CD4-positive, alpha-beta T cell treated with Interleukin-12 subunit alpha and Interleukin-12 subunit beta, for 1 hour (primary cell): ENCODE data around the gene TBC1D22A.
A peak's percentile ranks its signal among the peaks of the same experiment; 100 is the strongest.

Source experiments
- DNase-seq: peaks from one replicate; pipeline ENCODE4 v3.0.0-alpha.2; 2020

Gene TBC1D22A

DNA sequence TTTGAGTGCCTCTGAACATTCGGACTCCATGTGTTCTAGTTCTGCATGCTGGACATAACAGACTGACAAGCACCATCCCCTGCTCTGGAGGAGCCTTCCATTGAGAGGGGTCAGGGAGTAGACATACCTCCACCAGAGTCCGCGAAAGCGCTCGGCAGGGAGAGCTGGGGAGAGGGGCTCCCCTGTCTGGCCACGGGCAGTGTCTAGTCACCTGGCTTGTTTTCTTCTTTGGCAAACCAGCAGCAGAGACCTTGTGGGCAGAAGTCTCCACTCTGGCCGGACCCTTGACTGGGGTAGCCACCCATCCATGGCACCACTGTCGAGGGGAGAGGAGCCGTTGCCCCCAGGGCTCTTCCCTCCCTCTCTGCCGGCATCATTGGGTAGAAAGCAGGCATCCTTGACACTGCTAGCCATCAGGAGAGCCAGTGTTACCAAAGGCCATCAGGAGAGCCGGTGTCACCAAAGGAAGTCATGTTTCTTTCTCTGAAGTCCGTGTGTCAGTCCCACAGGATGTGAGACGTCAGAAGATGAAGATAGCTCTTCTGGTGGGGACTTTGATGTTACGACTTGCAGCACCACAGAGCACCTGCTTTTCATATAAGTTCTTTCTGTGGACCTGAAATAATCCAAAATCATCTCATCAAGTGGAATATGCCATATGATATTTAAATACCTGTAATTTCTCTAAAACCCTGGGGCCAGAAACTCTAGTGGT, 305.6 kb downstream of the TBC1D22A start:
- no peak for DNase-seq

DNA sequence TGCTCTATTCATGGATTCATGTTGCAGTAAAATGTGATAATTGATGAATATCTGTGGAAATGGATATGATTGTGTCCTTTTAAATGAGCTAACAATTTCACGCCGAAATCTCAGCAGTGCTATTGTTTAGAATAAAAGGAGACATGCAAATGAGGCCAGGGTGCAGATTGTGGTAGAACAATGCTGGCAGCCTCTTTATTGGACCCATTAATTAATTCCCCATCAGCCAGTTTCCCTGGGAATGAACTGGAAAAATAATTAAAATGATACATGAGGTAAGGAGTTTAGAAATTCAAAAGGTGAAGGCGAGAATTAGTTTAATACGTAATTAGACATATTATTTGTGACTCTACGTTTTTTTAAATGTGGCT, 306.2 kb downstream of the TBC1D22A start:
- no peak for DNase-seq

DNA sequence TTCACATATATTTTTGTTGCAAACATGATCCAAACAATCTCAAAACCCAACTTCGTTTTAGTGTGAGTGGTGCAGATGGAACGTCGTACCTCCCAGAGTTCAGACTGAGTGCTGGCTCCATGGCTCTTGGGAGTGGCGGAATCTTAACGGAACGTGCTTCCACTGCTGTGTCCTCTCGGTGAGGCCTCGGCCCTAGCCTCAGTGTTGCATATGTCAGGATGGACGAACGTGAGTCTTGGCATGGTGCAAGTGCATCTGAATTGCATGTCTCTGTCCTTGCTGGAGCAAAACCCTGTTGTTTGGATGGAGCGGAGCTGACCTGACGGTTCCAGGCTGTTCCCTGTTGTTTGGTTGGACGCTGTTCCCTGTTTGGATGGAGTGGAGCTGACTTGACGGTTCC, 306.8 kb downstream of the TBC1D22A start:
- DNase-seq = no peak

DNA sequence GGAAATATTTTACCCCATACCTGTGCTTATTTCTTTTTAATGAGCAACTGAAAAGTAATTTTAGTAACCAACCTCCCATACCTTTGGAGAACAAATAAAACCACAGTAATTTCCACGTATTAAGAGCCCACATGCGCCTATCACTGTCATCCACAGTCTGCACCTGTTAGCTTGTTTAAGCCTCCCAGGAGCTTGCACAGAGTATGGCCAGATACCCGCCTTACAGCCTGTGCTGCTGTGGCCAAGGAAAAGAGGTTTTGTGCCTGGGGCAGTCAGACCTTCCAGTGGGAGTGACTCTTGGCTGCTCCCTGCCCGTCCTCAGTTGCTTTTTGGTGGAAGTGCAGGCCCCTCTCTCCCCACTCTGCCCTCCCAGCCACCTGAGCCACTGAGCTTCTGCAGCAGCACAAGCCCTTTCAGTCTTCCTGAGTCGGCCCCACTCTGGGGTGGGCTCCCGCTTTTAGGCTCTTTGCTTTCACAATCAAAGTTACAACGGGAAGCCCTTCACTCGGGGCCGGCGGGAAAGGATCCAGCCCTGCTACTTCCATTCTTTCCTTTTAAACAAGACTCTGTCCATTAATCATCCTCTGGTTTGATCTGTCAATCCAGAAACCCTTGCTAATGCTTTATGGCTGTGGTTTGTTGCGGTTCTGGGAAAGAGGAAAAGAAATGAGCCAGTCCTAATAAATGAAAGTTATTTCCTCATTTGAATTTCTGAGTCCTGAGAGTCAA, 308.8 kb downstream of the TBC1D22A start:
- DNase-seq = no peak

DNA sequence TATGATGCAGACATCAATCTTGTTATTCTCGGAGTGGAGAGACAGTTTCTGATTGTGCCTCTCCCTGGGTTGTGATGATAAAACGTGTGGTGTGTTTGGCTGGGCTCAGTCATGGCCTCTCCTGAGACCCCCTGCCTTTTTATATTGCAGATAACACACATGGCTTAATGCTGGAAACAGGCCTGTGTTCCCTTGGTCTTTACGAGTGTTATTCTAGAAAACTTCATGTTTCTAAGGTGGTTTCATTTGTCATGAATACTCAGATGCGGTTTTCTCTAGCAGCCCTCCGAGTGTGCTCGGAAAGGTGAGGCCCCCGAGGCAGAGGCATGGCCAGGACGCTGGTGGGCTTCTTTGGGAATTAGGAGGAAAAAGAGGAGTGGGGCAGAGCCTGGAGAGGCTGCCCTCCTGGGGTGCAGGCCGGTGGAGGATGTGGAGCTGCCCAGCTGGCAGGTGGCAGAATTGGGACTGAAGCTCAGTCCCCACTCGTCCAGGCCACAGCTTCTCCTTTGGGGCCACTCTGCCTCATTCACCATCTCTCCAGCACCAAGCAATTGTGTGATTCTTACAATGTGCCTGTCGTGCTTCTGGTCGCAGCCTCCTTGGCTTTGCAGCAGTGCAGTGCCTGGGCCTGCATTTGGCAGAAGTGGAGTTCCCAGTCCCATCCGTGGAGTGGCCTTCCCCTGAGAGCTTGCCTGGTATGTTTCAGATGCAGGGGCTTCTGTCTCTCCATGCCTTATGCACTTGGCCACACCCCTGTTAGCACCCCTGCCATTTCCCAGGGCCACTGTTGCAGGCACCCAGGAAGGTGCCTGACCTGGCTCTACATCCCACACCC, 309.6 kb downstream of the TBC1D22A start:
- no peak for DNase-seq

DNA sequence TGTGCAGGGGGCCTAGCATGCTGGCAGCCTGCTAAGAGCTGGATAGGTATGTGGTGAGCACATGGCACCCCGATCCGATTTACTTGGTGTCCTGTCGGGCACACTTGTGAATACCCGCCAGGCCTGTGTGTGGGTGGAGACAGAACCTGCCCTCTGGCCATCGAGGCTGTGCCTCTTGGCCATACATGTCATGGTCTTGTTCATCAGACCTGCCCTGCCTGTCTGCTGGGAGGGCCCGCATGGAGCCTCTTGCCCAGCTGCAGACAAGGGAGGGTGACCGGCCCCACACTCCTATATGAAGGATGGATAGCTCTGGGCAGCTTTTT, 310.2 kb downstream of the TBC1D22A start:
- no peak for DNase-seq

DNA sequence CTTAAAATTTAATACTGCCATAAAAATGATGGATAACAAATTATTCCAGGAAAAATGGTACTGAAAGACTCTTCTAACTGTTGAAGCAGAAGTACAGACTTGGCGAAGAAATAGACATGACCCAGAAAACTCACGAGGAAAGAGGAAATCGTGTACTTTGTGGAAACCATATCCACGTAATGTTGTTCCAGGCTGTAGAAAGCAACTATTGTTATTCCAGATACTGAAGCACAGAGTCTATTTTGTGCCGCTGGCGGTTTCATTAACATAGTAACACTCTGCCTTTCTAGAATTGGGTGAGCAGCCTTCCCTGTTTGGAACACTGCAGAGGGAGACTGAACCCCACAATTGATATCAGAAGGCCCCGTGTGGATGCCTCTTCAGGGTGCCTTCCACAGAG, 310.6 kb downstream of the TBC1D22A start:
- no peak for DNase-seq

DNA sequence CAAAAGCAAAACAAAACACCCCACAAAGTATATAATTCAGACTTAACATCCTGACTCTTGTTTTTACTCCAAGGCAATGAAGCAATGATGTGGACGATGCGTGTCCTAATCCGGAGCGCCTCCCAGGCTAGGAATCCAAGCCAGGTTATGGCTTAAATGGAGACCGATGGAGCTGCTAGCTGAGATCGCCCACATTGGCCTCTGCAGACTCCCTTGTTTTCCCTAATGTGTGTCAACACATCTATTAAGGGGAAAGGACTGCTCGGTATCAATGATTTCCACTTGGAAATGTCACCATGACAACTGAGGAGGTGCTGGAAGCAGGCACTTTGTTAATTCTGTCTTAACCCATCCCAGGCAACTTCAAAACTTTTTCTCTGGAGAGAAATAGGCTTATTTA, 311.7 kb downstream of the TBC1D22A start:
- DNase-seq = no peak

DNA sequence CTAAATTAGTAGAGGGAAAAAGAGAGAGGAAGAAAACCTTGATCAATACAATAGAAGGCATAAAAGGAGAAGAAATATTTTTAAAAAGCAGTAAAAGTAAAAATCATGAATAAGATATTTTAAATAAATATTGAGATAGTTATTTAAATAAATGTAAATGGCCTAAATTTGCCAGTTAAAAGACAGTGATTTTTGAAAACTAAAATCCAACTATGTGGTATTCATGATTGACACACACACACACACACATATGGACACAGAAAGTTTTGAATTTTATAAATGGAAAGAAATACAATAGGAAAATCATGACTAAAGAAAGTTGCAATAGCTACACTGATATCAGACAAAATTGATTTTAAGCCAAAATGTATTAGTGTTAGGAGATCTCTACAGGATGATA, 313.1 kb downstream of the TBC1D22A start:
- DNase-seq = no peak

DNA sequence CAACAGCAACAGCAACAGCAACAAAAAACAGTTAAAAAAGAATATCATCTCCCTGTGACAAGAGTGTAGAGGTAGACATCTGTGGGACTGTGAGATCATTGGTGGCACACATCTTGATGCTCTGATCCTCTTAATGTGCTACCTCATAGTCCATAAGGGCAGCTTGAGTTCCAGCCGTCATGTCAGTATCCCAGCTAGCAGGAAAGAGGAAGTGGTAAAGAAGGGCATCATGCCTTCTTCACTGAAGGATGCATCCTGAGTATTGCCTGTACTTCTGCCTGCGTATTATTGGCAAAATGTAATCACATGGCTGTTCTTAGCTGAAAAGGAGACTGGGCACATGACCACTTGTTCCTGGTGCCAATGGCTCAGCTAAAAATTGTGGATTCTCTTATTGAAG, 314.3 kb downstream of the TBC1D22A start:
- no peak for DNase-seq

DNA sequence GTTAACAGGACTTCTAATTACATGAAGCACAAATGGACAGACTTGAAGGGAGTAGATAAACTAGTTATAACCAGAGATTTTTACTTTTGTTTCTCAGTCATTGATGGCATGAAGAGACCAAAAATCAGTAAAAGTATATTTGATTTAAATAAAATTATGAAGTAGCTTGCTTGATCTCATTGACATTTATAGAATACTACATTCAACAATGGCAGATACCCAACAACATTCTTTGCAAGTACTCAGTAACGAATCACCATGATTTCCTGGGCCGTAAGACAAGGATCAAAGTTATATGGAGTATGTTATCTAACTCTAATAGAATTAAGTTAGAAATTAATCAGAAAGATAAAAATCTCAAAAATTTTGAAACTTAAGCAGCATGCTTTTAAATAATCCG, 317.6 kb downstream of the TBC1D22A start:
- DNase-seq = no peak

DNA sequence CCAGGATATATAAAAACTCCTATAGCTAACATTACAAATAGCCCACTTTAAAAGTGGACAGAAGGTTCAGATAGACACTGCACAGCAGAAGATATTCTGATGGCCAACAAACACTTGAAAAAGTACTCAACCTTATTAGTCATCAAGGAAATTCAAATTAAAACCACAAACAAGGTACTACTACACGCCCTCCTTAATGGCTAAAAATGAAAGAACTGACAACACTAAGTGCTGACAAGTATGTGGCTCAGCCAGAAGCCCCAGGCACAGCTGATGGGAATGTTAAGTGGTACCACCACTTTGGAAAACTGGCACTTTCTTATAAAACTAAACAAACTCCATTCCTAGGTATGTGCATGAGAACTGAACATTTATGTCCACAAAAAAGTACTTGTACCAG, 320.1 kb downstream of the TBC1D22A start:
- no peak for DNase-seq

DNA sequence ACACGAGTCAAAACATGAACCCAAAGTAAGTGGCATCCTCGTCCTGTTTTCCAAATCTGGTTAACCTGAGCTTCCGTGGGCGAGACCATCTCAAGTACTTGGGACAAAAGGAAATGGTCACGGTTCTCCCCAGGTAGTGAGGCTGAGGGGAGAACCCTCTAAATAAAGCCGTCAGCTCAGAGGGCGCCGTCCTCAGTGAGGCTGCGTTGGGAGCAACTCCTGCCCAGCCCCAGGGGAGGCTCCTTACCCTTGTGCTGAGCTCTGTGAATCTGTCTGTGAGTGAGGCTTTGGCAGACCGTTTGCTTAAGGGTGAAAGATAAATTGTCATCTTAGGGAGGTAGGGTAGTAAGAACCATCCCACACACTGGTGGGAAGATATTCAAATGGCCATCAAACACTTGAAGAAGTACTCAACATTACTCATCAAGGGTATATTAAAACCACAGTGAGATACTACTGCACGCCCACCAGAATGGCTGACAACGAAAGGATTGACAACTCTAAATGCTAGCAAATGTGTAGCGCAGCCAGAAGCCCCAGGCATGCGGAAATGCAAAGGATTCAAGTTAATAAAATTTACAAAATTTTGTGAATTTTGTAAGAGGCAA, 321.0 kb downstream of the TBC1D22A start:
- no peak for DNase-seq

DNA sequence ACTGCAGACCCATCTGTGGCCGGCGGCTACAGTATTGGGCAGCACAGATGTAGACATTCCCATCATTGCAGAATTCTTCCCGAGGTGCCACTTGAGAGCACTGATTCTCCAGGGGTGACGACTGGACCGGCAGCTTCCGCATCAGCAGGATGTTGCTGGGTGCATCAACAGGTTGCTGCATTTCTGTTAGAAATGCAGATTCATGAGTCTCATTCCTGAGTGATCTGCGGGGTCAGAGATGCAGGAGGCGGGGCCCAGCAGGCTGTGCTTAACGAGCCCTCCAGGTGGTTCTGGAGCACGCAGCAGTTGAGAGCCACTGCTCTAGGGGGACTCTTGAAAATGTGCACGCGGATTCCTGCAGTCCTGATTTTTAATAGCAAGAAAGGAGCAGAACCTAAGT, 321.8 kb downstream of the TBC1D22A start:
- no peak for DNase-seq

DNA sequence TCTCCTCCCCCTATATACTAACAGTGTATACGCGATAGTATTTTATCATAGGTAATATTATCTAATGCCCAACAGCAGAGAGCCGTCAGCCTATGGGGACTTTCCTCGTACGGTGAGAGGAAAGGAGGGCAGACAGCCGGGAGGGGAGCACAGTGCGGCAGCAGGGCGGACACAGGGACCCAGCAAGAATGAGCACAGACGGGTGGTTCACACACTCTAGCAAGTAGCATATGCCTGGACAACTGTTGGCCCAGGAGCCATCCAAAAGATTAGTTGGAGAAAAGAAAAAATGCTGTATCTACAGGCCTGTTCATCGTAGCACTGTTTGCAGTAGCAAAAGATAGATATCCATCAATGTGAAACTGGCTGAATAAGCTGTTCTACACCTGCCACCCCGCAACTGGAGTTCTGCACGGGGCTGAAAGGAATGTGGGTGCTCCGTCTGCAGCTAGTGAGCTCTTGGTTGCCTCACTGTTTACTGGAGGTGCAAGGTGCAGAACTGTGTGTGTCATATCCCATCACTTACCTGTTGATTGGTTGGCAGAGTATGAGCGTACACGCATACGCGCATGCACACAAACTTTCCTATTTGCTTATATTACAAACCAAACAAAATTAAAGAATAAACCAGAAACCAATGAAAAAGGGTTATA, 324.3 kb downstream of the TBC1D22A start:
- no peak for DNase-seq

DNA sequence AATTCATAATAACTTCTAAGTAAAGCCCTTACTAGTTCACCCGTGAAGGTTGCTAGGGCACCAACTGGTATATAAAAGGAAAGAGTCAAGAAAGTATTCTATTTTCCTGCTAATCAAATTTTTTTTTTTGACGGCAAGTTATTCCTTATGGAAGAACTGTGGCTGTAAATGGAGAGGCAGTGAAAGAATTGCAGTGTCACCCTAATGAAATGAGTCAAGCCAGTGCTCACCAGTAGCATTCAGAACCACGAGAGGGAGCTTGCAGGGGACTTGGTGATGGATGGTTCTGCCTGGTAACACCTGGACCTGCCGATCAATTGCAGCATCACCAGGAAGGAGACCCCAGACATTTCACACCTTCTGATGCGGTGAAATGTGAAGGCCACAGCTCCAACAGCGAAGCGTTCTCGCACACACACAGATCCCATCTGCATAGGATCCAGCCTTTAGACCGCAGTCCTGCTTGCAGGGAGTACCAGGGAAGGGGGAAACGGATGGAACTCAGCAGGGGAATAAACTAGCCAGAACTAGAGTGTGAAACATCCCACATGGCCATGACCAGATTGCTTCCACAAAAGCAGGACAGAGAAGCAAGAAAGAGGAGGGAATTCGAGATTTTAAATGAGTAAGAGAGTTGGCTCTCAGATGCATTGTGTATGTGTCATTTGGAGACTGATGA, 326.2 kb downstream of the TBC1D22A start:
- no peak for DNase-seq

DNA sequence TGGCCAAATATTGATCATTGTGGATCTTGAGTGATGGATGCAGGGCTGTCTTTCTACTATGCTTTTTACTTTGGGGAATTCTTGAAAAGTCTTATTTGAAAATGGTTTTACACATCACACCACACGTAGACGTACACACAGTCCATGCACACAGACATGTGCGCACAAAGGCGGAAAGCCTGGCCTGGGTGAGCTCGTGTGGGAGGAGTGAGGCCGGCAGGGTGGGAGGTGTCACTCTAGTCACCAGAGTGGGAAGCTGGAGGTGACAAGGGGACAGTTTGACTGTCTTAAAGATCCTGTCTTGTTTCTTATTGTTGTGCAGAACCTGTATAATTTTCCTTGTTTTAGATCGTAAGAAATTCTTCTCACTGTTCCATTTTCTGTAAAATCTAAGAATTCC, 326.9 kb downstream of the TBC1D22A start:
- no peak for DNase-seq

DNA sequence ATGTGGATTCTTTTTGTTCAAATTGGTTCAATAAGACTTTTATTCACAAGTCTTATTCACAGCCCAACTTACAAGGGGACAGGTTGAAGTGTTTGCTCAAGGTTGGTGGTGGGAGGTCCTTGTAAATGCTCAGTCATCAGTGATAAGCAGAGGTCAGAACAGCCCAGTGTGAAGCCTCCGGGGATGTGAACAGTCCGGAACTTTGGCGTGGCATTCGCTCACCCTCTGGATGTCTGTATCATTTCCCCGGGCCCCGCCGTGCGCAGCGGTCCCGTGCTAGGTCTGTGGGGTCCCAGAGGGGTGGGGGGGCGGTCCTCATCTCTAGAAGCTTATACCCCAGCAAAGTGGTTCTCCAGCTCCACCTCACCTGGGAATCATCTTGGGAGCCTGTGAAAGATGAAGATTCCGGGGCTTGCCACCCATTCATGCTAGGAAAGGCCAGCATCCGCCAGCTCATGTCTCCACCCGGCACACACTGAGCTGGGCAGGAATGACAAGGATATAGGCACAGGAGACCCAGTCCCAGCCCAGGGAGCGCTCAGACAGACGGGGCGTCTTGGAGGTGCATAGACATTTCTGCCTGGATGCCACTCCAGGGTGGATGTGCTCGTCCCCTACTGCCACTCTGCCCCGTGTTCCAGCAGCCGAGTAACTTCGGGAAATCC, 327.5 kb downstream of the TBC1D22A start:
- no peak for DNase-seq

DNA sequence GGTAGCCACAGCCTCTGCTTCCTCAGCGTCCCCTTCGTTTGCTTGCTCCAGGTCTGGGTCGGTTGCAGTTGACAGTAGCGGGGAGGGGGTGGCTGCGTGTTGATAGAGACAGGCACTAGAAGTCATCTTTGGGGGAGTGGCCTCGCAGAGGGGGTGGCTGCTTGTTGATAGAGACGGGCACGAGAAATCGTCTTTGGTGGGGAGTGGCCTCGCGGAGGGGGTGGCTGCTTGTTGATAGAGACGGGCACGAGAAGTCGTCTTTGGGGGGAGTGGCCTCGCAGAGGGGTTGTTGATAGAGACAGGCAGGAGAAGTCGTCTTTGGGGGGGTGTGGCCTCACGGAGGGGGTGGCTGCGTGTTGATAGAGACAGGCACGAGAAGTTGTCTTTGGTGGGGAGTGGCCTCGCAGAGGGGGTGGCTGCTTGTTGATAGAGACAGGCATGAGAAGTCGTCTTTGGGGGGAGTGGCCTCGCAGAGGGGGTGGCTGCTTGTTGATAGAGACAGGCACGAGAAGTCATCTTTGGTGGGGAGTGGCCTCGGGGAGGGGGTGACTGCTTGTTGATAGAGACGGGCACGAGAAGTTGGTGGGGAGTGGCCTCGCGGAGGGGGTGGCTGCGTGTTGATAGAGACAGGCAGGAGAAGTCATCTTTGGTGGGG, 328.3 kb downstream of the TBC1D22A start:
- DNase-seq = peak; percentile 34

DNA sequence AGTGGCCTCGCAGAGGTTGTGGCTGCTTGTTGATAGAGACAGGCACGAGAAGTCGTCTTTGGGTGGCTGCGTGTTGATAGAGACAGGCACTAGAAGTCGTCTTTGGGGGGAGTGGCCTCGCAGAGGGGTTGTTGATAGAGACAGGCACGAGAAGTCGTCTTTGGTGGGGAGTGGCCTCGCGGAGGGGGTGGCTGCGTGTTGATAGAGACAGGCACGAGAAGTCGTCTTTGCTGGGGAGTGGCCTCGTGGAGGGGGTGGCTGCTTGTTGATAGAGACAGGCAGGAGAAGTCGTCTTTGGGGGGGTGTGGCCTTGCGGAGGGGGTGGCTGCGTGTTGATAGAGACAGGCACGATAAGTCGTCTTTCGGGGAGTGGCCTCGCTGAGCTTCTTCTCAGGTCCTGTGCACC, 328.8 kb downstream of the TBC1D22A start:
- peak; percentile 21 for DNase-seq
